ENCODE results near the gene RCSD1.

RCSD1 gene

GRCh38 chr1:167710836-167711235 is 80.8 kb downstream of the RCSD1 start:
- no peak for TF ChIP-seq CTCF (IDR thresholded peaks at IDR 0.05; ENCODE audit: extremely low read depth, missing control alignments)
- no peak for DNase-seq (ENCODE audit: low spot score)

GRCh38 chr1:167711797-167712196 is 81.8 kb downstream of the RCSD1 start:
- DNase-seq (ENCODE audit: low spot score), result no peak
- no peak for TF ChIP-seq CTCF (IDR thresholded peaks at IDR 0.05; ENCODE audit: extremely low read depth, missing control alignments)

GRCh38 chr1:167713330-167714081 is 83.5 kb downstream of the RCSD1 start:
- no peak for TF ChIP-seq CTCF (IDR thresholded peaks at IDR 0.05; ENCODE audit: extremely low read depth, missing control alignments)
- DNase-seq (ENCODE audit: low spot score), result no peak

GRCh38 chr1:167714098-167714438 is 84.0 kb downstream of the RCSD1 start:
- DNase-seq (ENCODE audit: low spot score), result no peak
- TF ChIP-seq CTCF (IDR thresholded peaks at IDR 0.05; ENCODE audit: extremely low read depth, missing control alignments), result no peak

GRCh38 chr1:167714439-167715156 is 84.6 kb downstream of the RCSD1 start:
- no peak for TF ChIP-seq CTCF (IDR thresholded peaks at IDR 0.05; ENCODE audit: extremely low read depth, missing control alignments)
- DNase-seq (ENCODE audit: low spot score), result peak; percentile 75

GRCh38 chr1:167715157-167715999 is 85.3 kb downstream of the RCSD1 start:
- DNase-seq (ENCODE audit: low spot score), result peak; percentile 83
- TF ChIP-seq CTCF (IDR thresholded peaks at IDR 0.05; ENCODE audit: extremely low read depth, missing control alignments), result peak; percentile 86

- no peak for DNase-seq (ENCODE audit: low spot score)
- TF ChIP-seq CTCF (IDR thresholded peaks at IDR 0.05; ENCODE audit: extremely low read depth, missing control alignments), result no peak
These were observed 85.9 kb downstream of the RCSD1 start for GRCh38 chr1:167716000-167716271.

All from GM20000 (cell line).